Suprapubic skin (tissue), 4 donors: ENCODE results near the gene COX4I2. TPM values are rescaled to one million over a fixed set of nuclear protein-coding genes. Genes with fewer than 3 reads are reported as not detected.
"Not testable (repeated sequence)": the region's sequence is repeated elsewhere in the genome, so short reads cannot be mapped to it uniquely, and the experiment has no call there.

Experiments used
- DNase-seq, 2 donors: peaks; one replicate each; pipeline ENCODE4 v3.0.0-alpha.2; 2019; ENCODE audit warnings: low spot score in 2 of 2
- H3K27ac ChIP-seq: fragments of 200-600 bp; sonication (generic); one replicate; pipeline ENCODE4 v1.5.1; 2019
- H3K27me3 ChIP-seq: fragments of 200-600 bp; sonication (generic); one replicate; pipeline ENCODE4 v1.5.1; 2019
- H3K36me3 ChIP-seq: fragments of 200-600 bp; sonication (generic); one replicate; pipeline ENCODE4 v1.5.1; 2019
- H3K4me1 ChIP-seq: fragments of 200-600 bp; sonication (generic); one replicate; pipeline ENCODE4 v1.5.1; 2019
- H3K4me3 ChIP-seq: fragments of 200-600 bp; sonication (generic); one replicate; pipeline ENCODE4 v1.5.1; 2019; ENCODE audit warnings: mild to moderate bottlenecking
- H3K9me3 ChIP-seq: fragments of 200-600 bp; sonication (generic); one replicate; pipeline ENCODE4 v1.5.1; 2019
- CTCF ChIP-seq, 2 donors: fragments of 200-600 bp in 1 of 2; fragments of 450-650 bp in 1 of 2; sonication (generic) in 1 of 2; IDR thresholded peaks; one replicate each; pipeline ENCODE4 v1.5.1; 2016 to 2019; ENCODE audit warnings: antibody characterized with exemption in 2 of 2, mild to moderate bottlenecking in 1 of 2, moderate library complexity in 1 of 2
- EP300 ChIP-seq: sonication (generic); formaldehyde crosslinking; IDR thresholded peaks from one replicate; pipeline ENCODE4 v1.6.1; 2017; ENCODE audit warnings: antibody characterized with exemption
- POLR2A ChIP-seq, 2 donors: fragments of 450-650 bp; IDR thresholded peaks; one replicate each; pipeline ENCODE4 v1.6.1; 2017; ENCODE audit warnings: antibody characterized with exemption in 2 of 2, mild to moderate bottlenecking in 2 of 2, moderate library complexity in 2 of 2
- POLR2AphosphoS5 ChIP-seq, 3 donors: sonication (generic); formaldehyde crosslinking; IDR thresholded peaks; one replicate each; pipeline ENCODE4 v1.6.1; 2017; ENCODE audit warnings: antibody characterized with exemption in 3 of 3
- WGBS: methylation state at CpG from one replicate; pipeline ENCODE4 v1.1.5; 2018; 5-methylcytosine and 5-hydroxymethylcytosine counted together
- total RNA-seq, 4 donors: library from RNA; depleted of rRNA; stranded (reverse); fragments of >200 nt; gene quantifications; one replicate each; pipeline ENCODE4 v1.1.0, GENCODE V29; 2016

Gene COX4I2
- total RNA-seq, 4 donors from 2014 or later, result 2.7 TPM; not detected in 3

GRCh38 chr20:31666258-31667042, 28.7 kb downstream of the COX4I2 start:
- Histone ChIP-seq H3K4me3 (no peak overlapping the region), H3K27ac (peak overlapping the region; percentile 78), H3K36me3 (peaks cover 29% of the 10 kb centered on the region), H3K27me3 (no peaks in the 10 kb centered on the region), H3K9me3 (no peaks in the 10 kb centered on the region), H3K4me1 (peaks cover 83% of the 10 kb centered on the region)
- DNase-seq, result peak in 1 of 2 donors; percentile 84
- WGBS, result 48% methylated on average over 7 of the region's 7 CpGs
- TF ChIP-seq EP300, result no peak
- TF ChIP-seq POLR2A (IDR thresholded peaks at IDR 0.05), result no peak
- no peak for TF ChIP-seq POLR2AphosphoS5 (IDR thresholded peaks at IDR 0.05)
- no peak for TF ChIP-seq CTCF (IDR thresholded peaks at IDR 0.05)

DNA sequence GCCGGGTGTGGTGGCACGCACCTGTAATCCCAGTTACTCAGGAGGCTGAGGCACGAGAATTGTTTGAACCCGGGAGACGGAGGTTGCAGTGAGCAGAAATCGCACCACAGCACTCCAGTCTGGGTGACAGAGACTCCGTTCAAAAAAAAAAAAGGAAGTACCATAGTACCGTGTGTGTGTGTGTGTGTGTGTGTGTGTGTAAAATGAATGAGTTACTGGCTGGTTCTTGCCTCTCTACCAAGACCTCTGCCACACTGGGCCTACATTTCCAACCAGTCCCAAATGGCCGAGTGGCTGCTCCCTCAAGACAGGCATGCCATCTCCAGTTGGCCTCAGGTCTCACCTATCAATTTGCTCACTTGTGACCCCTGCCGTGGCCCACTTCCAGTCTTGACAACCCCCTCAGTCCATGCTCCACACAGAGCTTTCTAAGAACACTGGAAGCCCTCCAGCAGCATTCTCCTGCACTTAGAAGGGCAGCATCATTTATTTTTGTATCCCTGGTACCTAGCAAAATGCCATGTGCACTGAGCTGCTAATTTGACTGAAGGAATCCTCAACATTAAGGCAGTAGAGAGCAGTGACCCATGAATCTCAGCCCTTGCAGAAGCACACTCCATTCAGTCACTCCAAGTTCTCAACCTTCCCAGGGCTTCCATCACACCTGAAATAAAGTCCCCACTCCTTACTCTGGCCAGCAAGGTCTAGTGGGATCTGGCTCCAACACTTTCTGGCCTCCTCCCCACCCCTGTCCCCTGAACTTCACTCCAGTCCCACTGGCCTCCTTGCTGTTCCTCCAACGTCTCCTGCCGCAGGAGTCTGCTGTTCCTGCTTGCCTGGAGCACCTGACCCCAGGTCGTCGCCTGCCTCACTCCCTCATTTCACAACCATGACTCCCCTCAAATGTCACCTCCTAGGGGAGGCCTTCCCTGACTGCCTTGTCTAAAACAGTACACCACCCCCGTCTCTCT, 29.9 kb downstream of the COX4I2 start:
- peaks cover 29% of the 10 kb centered on the region for H3K36me3 ChIP-seq
- TF ChIP-seq POLR2A (IDR thresholded peaks at IDR 0.05) (no peak), POLR2AphosphoS5 (IDR thresholded peaks at IDR 0.05) (no peak), EP300 (no peak), CTCF (IDR thresholded peaks at IDR 0.05) (no peak)
- no peaks in the 10 kb centered on the region for H3K9me3 ChIP-seq
- H3K4me1 ChIP-seq, result peaks cover 84% of the 10 kb centered on the region
- WGBS, result 85% methylated on average over 15 of the region's 15 CpGs
- peak overlapping the region; percentile 78 for H3K27ac ChIP-seq
- DNase-seq, result no peak
- H3K27me3 ChIP-seq, result no peaks in the 10 kb centered on the region
- no peak overlapping the region for H3K4me3 ChIP-seq

GRCh38 chr20:31668944-31669343, 31.2 kb downstream of the COX4I2 start:
- peaks cover 27% of the 10 kb centered on the region for H3K36me3 ChIP-seq
- not testable (repeated sequence) for DNase-seq, H3K9me3 ChIP-seq, H3K4me3 ChIP-seq, H3K27me3 ChIP-seq
- WGBS, result 97% methylated on average over 2 of the region's 2 CpGs
- peaks cover 90% of the 10 kb centered on the region for H3K4me1 ChIP-seq
- peak overlapping the region; percentile 93 for H3K27ac ChIP-seq

DNA sequence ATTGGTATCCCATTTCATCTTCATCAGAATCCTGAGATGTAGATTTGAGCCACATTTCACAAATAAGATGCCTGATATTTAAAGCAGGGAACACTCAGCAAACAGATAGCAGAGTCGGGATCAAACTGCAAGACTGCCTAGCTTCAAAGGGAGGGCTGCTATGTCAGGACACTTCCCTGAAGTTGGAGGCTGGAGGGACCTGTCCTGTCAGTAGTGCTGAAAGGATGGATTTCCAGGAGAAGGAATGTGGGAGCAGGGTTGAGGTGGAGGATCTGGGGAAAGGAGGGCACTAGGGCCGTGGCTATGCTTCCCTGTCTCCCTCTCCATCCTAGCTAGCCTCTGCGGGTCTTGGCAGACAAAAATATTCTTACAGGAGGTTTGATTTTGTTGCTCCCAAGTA, 32.2 kb downstream of the COX4I2 start:
- Histone ChIP-seq H3K27me3 (no peaks in the 10 kb centered on the region), H3K27ac (peak overlapping the region; percentile 93), H3K36me3 (peaks cover 18% of the 10 kb centered on the region), H3K4me1 (peaks cover 91% of the 10 kb centered on the region), H3K4me3 (no peak overlapping the region), H3K9me3 (no peaks in the 10 kb centered on the region)
- DNase-seq, result no peak
- WGBS, result 34% methylated on average over 3 of the region's 3 CpGs
- TF ChIP-seq POLR2AphosphoS5 (IDR thresholded peaks at IDR 0.05) (no peak), CTCF (IDR thresholded peaks at IDR 0.05) (no peak), EP300 (no peak), POLR2A (IDR thresholded peaks at IDR 0.05) (no peak)

- DNase-seq, result peak; percentile 85 to 86
- Histone ChIP-seq H3K27ac (peak overlapping the region; percentile 93), H3K9me3 (no peaks in the 10 kb centered on the region), H3K4me1 (peaks cover 91% of the 10 kb centered on the region), H3K4me3 (peak overlapping the region; percentile 8), H3K27me3 (no peaks in the 10 kb centered on the region), H3K36me3 (peaks cover 11% of the 10 kb centered on the region)
- TF ChIP-seq POLR2AphosphoS5 (IDR thresholded peaks at IDR 0.05) (peak in 1 of 3 donors; percentile 32), EP300 (no peak)
- 32% methylated on average over 10 of the region's 10 CpGs for WGBS
Measured at GRCh38 chr20:31670371-31671228, 32.9 kb downstream of the COX4I2 start.
